Muscle of arm (tissue), 12 donors: Measurements from ENCODE around the gene LILRA6. TPM values are rescaled to one million over a fixed set of nuclear protein-coding genes. Genes with fewer than 3 reads are reported as not detected.
"Not testable (repeated sequence)": the region's sequence is repeated elsewhere in the genome, so short reads cannot be mapped to it uniquely, and the experiment has no call there.

ENCODE experiments used
- DNase-seq: peaks from one replicate; pipeline ENCODE4 v3.0.0-alpha.2; 2013
- polyA plus RNA-seq, 12 donors: library from polyadenylated mRNA; unstranded; fragments of 120-200 nt; gene quantifications; one replicate each; pipeline ENCODE4 v1.2.1, GENCODE V29; 2013; ENCODE audit not compliant: insufficient read length in 12 of 12

Gene LILRA6
- polyA plus RNA-seq, 12 donors, result 0.95 to 2.4 (median 1.7) TPM; not detected in 2

DNA sequence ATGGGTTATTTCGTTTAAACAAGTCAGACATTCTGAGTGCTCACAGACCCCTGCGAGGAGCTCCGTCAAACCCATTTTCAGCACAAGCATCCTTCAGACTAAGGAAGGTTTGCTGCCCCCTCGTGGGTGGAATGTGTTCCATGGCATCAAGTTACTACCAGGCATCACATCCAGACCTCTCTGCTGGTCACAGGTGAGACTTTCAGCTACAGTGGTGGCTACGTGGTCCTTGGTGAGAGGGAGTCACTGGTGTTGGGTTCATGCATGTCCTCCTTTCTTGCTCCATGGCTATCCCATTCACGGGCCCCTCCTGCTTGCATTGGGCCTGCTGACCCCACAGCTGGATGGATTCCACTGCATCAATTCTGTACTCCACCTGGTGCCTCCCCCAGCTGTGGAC is 23.5 kb upstream of the LILRA6 start:
- peak; percentile 40 for DNase-seq

- no peak for DNase-seq
Measured at GRCh38 chr19:54262470-54262869, 19.9 kb upstream of the LILRA6 start.

GRCh38 chr19:54262066-54262465 is 19.5 kb upstream of the LILRA6 start:
- DNase-seq, result no peak

GRCh38 chr19:54257116-54257480 is 14.5 kb upstream of the LILRA6 start, which contains the start of gene LILRB5:
TSS of gene LILRB5 (minus strand) at chr19:54257273. CDS start at chr19:54257193, 80 bp downstream.
- DNase-seq, result no peak

DNA sequence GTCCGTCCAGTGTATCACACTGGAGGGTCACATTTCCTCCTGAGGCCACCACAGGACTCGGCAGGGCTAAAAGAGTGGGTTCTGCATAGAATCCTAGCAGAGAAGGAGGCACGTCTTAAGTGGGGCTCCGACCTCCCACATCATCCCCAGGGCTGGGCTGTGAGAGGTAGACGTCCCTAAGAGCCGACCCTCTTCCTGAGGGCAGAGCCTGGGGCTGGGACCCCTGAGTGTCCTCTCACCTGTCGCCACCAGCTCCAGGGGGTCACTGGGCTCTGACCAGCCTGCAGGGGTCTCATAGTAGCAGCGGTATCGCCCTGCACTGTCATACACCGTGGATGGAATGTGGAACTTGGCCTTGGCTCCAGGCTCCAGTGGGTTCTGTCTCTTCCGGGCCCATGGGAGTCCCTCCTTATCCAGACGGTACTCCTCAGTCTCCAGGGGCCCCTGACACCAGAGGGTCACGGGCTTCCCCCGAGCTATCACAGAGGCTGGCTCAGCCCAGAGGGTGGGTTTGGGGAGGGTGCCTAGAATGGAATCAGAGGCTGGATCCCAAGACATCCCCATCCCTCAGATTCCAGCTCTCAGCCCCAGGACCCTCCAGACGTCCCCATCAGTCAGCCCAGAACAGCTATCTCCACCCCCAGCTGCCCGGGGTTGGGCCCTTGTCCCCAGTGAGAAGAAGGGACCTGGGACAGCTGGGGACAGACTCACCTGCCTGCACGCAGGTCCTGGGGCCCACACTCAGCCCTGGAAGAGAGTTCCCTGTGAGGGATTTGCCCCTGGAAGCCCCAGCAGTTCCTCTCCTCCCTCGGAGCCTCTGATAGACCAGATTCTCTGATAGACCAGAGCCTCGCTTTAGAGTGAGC is 13.9 kb upstream of the LILRA6 start:
- DNase-seq, result no peak

DNA sequence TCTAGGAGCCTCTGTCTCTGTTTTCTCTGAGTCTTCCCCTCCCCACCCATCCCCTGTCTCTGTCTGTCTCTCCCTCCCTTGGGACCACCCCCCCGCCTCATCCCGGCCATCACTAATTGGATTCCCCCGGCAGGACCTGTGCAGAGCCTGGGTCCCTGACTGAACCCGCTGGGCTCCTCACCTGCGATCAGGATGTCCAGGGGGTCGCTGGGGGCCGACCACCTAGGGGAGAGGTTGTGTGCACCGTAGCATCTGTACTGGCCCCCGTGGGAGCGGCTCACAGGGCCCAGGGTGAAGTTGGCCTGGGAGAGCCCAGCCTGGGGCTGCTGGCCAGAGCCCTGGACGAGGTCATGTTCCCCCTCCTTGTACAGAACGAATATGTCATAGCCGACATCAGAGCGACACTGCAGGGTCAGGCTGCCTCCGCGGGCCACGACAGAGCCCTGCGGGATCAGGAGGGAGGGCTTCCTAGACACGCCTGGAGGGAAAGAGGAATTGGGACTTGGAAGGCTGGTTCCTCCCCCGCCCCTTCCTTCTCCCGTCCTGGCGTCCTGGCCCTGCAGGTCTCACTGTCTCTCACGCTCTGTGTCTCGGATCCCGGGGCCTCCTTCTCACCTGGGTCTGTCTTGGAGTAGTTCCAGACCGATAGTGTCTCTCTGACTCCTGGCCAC is 12.7 kb upstream of the LILRA6 start:
- no peak for DNase-seq

DNA sequence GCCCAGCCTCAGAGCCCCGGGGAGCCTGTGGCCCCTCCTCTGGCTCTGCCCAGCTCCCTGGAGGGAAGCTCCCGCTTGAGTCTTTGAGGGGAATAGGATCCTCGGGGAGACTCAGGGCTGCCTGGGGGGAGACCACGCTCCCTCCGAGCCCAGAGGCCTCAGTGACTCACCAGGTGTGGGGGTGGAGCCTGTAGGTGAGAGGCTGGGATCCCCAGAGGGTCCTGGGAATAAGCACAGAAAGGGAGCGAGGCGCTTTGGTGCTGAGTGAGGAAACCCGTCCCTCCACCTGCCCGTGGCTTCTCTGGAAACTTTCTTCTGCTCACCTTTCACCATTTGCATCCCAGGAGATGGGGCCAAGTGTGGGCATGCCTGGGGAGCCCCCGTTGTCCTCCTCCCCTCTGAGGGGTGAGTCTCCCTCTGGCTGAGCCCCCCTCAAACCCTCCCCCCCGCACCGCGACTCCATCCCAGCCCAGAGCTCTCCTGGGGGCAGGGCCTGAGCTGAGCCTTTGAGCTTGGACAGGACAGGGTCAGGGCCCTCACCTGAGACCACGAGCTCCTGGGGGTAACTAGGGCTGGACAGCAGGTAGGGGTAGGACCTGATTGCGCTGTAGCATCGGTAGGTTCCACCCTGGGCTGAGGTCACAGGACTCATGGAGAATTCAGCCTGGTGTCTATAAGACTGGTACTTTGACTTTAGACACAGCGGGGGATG is 11.8 kb upstream of the LILRA6 start:
- DNase-seq, result no peak

- no peak for DNase-seq
Measured at GRCh38 chr19:54253331-54254194, 11.0 kb upstream of the LILRA6 start.

- no peak for DNase-seq
Measured at GRCh38 chr19:54252845-54253244, 10.3 kb upstream of the LILRA6 start.

- DNase-seq, result no peak
Measured at GRCh38 chr19:54252243-54252642, 9.7 kb upstream of the LILRA6 start.

GRCh38 chr19:54248016-54248601 is 5.5 kb upstream of the LILRA6 start:
- DNase-seq, result peak; percentile 31

DNA sequence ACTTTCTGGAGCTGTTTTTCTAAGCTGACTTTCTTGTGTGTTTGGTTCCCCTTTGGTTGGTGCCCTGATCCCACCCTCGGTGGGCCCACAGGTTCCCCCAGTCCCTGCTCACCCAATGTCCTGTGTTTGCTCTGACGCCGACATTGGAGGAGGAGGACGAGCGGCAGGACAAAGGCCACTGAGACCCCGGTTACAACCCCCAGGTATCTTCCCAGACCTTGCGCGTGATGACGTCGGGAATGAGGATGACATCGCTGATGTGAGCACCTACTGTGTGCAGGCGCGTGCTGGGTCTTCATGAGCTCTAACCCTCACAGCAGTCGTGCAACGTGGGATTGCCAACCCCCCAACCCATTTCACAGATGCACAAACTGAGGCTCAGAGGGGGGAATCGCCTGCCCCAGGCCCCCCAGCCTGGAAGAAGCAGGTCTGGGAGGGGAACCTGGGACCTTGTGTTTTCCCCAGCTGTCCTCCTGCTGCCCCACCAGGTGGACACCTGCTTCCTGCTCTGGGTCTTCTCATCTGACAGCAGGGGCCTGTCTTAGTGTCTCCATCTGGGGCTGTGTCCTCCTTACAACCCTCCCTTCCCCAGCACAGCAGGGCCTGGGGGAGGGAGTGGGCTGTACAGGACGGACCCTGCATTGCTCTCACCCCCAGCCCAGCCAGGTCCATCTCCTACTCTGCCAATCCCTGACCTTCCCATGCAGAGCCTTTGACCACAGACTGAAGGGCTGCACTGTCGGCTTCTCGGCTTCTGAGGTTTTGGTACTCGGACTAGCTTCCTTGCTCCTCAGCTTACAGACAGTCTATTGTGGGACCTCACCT is 4.7 kb upstream of the LILRA6 start:
- DNase-seq, result no peak

GRCh38 chr19:54245936-54246335 is 3.3 kb upstream of the LILRA6 start:
- no peak for DNase-seq

DNA sequence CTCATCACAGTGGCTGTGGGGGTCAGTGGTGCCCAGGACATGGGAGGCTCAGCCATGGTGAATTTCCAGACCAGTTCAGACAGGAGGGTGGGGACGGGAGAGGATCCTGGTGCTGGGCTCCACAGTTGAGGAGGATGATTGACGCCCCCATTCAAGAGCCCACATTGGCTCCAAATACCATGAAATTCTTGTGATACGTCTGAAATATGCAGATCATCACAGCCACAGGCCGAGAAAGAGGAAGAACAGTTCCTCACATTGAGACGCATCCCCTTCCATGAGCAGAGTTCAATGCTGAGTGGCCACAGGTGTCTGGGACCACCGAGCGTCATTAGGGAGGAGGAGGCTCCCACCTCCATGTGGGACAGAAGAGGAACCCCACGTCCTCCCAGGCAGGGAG is 1.2 kb upstream of the LILRA6 start:
- DNase-seq, result not testable (repeated sequence)

GRCh38 chr19:54242234-54242633 is 356 bp downstream of the LILRA6 start:
- DNase-seq, result not testable (repeated sequence)

DNA sequence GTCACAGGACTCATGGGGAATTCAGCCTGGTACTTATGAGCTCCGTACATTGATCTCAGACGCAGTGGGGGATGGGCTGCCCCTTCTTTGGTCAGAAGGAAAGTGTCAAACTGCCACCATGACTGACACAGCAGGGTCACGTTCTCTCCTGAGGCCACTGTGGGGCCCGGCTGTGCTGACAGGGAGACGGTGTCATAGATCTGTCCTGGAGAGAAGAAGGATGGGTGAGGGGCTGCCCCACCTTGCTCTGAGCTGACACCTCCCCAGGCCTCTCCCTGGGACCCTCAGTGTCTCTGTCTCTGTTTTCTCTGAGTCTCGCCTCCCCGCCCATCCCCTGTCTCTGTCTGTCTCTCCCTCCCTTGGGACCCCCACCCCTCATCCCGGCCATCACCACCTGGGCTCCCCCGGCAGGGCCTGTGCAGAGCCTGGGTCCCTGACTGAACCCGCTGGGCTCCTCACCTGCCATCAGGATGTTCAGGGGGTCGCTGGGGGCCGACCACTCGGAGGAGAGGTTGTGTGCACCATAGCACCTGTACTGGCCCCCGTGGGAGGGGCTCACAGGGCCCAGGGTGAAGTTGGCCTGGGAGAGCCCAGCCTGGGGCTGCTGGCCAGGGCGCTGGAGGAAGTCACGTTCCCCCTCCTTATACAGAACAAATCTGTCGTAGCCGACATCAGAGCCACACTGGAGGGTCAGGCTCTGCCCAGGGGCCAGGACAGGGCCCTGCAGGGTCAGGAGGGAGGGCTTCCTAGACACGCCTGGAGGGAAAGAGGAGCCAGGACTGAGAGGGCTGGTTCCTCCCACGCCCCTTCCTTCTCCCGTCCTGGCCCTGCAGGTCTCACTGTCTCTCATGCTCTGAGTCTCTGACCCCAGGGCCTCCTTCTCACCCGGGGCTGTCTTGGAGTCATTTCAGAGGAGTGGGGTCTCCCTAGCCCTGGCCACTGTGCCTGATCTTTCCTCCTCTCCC is 1.9 kb downstream of the LILRA6 start:
- DNase-seq, result not testable (repeated sequence)

DNA sequence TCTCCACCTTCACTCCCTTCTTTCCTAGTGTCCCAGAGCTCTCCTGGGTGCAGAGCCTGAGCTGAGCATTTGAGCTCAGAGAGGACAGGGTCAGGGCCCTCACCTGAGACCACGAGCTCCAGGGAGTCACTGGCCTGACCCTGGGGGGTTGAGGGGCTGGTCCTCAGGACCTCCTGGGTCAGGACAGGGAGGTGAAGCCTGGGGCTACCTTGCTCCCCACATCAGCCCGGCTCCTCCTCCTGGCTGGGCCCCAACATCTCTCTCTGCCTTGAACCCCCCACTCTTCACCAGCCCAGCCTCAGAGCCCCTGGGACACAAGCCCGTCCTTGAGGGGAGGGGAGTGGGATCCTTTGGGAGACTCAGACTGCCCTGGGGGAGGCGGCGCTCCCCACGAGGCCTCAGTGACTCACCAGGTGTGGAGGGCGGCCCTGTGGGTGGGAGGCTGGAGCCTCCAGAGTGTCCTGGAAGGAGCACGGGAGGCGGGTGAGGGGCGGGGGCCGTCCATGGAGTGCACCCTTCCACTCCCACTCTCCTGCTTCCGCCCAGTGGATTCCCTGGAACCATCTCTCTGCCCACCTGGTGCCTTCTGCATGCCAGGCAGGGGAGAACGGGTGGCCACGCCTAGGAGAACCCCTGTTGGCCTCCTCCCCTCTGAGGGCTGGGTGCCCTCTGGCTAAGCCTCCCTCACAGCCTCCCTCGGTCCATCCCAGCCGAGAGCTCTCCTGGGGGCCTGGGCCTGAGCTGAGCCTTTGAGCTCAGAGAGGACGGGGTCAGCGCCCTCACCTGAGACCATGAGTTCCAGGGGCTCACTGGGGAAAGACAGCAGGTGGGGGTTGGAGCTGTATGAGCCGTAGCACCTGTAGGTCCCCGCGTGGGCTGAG is 2.9 kb downstream of the LILRA6 start:
- DNase-seq, result not testable (repeated sequence)

DNA sequence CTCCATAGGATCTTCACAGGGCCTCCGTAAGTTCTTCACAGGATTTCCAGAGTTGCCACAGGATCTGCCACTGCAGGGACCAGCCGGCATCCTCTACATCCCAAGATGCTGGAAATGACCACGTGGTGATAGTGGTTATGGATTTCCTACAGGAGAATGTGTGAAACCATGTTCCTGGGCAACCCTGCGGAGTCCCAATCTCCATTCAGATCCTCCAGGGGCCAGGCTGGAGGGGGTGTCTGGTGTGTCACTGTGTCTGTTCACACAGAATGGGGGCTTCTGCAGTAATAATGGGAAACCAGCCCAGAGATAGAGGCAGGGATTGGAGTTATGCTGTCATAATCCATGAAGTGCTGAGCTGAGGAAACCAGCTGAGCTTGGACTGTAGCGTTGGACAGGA is 8.6 kb downstream of the LILRA6 start:
- no peak for DNase-seq
